Activated CD8-positive, alpha-beta memory T cell treated with anti-CD3 and anti-CD28 coated beads for 1 hour (primary cell): ENCODE data around the gene ZDHHC16.
A peak's percentile ranks its signal among the peaks of the same experiment; 100 is the strongest.
"Not testable (repeated sequence)": the region's sequence is repeated elsewhere in the genome, so short reads cannot be mapped to it uniquely, and the experiment has no call there.

Experiments used
- DNase-seq, 2 donors: peaks; one replicate each; pipeline ENCODE4 v3.0.0-alpha.2; 2020; ENCODE audit warnings: low read depth in 1 of 2; ENCODE audit errors: extremely low read depth in 1 of 2

Gene ZDHHC16

DNA sequence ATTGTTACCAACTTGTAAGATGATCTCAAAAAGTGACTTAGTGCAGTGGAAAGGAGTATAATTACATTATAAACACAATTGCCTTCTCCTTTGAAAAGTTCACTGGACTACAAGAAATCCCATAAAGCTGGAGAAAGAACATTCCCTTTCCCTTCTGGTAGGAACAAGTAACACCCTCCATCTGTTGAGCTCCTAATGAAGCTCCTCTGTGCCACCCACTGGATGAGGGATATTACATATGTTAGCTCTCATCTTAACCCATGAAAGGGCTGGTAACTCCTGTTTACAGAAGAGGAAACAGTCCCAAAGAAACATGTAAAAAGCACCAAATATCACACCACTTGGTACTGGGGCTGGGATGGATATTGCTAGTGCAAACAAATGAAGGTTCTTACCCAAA lies 11.9 kb upstream of the ZDHHC16 start:
- DNase-seq, result no peak

DNA sequence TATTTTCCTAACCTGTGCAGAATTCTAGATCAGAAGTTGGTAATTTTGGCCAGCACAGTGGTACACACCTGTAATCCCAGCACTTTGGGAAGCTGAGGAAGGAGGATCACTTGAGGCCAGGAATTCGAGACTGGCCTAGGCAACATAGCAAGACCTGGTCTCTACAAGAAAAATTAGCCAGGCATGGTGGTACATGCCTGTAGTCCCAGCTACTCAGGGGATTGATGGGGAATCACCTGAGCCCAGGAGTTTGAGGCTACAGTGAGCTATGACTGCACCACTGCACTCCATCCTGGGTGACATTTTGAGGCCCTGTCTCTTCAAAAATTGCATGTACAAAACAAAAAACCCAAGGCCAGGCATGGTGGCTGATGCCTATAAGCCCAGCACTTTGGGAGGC lies 11.4 kb upstream of the ZDHHC16 start:
- DNase-seq, result no peak

DNA sequence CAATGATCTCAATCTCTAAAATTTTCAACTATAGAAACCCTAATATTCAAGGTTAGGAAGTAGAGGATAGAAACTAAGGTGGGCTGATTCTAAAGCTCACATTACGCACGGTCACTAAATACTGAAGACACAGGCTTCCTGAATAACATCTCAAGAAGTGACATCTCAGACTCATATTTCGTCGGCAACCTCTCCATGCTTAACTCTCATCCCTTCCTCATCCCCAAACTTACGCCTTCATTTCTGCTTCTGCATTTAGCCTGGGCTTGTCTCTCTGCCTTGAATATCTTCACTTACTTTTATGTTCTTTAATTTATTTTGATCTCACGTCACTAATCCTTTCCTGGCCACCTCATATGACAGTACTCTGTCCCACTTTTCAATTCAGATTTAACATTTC lies 10.8 kb upstream of the ZDHHC16 start:
- no peak for DNase-seq

DNA sequence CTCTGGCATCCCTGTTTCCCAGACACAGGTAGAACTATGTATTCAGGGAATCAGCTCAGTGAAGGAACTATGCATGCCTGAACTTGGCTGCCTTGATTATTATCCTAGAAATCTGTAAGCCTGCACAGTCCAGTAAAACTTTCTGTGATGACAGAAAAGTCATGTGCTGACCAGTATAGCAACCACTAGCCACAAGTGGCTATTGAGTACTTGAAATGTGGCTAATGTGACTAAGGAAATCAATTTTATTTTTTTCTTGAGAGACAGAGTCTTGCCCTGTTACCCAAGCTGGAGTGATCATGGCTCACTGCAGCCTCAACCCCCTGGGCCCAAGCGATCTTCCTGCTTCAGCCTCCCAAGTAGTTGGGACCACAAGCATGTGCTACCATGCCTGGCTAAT lies 3.7 kb upstream of the ZDHHC16 start:
- DNase-seq, result no peak

DNA sequence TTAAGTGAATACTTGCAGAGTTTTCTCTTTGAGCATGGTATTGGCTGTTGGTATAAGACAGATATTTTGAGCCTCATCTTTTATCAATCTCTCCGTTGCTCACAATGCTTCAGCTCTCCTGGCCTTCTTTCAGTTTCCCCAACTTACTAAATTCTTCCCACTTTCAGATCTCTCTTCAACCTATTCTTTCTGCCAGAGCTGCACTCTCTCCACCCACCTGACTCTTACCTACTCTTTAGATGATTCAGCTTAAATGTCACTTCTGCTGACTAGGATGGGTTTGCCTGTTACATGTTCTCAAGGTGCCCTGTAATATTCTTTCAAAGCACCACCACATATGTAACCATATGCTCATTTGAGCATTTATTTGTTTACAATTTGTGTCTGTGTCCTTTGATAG lies 1.8 kb upstream of the ZDHHC16 start:
- no peak for DNase-seq

DNA sequence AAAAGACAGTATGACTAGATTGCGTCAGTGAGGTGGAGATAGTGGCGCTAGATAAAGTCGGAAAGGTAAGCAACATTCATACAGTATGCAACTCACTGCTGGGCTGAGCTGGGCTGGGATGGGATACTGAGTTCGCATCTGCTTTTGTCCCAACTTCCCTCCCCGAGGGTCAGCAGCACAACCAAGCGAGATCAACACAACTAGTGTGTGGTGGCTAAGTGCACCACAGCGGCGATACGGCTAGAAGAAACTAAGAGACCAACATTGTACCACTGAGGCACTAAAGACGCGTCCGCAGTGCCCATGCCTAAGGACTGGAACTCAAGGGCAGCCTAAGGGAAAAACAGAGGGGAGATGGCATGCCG lies 636 bp upstream of the ZDHHC16 start:
- no peak for DNase-seq

DNA sequence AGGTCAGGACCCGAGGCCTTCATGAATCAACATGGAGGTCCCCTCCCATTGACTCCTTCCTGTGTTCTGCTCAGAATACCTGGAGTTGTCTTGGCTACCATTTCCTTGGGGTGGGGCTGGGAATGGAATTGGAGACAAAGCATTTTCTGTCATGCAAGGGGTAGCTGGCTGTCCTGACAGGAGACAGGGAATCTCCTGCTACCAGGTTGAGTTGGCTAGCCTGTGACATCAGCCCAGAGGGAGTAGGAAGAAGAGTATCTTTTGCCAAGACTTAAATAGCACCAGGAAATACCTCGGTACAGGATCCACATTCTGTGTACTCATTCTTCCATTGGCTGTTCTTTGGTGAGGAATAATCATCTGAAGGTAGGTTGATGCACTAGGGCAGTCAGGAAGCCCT lies 4.9 kb downstream of the ZDHHC16 start:
- DNase-seq, result no peak

DNA sequence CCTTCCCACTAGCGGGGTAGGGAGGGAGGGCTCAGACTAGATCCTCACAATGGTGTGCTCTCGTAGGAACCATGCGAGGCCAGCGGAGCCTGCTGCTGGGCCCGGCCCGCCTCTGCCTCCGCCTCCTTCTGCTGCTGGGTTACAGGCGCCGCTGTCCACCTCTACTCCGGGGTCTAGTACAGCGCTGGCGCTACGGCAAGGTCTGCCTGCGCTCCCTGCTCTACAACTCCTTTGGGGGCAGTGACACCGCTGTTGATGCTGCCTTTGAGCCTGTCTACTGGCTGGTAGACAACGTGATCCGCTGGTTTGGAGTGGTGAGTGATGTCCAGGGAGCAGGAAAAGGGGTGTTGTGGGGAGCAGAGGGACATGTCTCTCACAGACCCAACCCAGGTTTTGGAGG lies 5.6 kb downstream of the ZDHHC16 start:
- no peak for DNase-seq

DNA sequence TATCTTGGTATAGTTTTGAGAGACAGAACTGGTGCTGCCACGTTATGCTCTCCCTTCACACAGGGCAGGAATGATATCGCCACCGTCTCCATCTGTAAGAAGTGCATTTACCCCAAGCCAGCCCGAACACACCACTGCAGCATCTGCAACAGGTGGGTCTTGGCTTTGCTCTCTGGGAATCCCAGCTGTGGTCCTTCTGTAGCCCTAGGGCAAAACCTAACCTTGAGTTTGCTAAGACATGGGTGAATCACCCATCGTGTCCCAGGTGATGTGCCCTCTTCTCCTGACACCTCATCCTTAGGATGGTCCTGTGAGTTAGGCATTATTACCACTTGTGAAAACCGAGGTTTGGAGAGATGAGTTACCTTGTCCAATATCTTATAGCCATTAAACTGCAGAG lies 6.4 kb downstream of the ZDHHC16 start:
- no peak for DNase-seq

DNA sequence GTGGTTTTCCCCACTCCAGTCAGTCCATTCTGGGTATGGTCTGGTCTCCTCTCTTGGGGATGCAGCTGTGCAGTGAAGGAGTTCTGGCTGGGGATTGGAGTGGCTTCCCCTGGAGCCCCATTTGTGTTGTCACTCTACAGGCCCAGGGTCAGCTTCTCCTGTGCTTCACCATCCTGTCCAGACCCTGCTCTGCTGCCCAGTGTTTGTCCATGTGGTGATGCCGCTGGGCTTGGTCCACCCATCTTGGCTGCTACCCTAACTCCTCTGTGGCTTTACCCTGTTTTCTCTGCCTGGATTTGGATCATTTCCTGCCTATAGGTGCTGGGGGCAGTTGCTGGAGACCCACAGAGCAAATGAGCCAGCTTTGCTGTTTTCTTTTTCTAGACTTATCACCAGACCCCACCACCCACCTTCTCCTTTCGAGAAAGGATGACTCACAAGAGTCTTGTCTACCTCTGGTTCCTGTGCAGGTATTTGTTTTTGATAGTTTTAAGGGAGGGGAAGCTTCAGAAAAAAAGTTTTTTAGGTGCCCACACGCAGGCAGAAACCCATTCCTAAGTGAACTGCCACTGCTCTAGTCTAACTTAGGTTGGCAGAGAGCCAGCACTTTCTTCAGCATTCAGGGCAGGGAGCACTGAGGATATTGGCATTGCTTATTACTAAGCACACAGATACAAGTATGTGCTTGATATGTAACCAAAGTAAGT lies 8.5 kb downstream of the ZDHHC16 start:
- DNase-seq, result no peak

DNA sequence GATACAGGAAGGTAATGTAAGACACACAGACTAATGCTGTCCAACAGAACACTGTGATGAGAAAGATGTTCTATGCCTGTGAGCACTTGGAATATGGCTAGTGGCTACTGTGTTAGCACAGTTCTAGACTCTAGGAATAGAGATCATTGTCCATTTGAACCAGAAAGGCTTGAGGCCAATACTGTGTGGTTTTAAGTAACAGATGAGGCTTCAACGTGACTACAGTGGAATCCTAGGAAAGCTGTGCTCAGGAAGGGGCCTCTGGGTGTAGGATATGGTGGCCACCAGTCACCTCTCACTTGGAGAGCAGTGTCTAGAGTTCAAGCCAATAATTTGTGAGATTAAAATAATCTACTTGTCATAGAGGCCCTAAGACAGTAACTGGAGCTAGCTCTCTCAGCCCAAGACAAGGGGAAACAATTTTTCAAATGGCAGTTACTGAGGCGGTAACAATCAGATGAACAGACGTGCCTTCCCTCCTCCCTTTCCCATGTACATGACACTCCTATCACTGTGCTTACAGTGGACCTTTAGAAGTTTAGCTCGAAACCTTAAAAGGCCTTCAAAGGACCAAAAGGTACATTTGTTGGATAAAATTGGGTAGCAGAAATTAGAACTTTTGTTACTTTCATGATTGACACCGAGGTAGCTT lies 10.2 kb downstream of the ZDHHC16 start:
- no peak for DNase-seq

DNA sequence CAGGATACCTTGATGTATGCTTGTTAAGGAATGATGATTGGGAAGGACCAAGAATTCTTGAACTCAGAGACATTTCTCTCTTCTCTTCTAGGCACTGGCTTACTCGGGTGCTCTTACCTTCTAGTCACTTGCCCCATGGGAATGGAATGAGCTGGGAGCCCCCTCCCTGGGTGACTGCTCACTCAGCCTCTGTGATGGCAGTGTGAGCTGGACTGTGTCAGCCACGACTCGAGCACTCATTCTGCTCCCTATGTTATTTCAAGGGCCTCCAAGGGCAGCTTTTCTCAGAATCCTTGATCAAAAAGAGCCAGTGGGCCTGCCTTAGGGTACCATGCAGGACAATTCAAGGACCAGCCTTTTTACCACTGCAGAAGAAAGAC lies 10.7 kb downstream of the ZDHHC16 start:
- no peak for DNase-seq

DNA sequence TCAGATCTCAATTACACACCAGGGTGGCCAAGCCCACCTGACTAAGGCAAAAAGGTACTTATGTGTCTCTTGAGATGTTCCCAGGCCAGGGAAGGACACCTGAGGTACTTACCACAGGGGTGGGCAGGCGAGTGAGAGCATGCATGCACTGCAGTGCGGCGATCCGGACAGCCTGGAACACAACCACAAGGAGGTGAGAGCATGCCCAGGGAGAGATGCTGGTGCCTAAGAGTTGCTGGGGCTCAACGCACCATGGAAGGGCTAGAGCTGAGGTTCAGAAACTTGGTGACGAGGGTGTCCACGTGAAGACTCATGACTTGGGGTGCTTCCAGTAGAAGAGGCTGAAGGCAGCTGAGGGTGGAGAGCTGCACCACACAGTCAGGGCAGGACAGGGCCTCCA lies 13.1 kb downstream of the ZDHHC16 start:
- DNase-seq, result no peak

DNA sequence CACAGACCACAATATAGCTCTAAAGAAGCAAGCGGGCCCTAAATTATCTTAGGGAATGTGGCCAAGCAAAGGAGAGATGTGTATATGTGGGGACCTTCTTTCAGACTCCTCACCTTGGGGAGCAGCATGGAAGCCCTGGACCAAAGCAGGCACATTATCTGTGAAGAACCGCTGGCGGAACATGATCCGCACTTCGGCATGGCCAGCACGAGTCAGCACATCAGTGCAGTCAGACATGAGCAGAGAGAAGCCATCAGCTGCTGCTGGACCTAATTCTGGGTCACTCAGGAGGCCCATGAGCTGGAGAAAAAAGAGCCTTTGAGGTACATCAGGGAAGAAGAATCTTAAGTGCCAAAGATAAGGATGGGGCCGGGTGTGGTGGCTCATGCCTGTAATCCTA lies 14.0 kb downstream of the ZDHHC16 start:
- no peak for DNase-seq

DNA sequence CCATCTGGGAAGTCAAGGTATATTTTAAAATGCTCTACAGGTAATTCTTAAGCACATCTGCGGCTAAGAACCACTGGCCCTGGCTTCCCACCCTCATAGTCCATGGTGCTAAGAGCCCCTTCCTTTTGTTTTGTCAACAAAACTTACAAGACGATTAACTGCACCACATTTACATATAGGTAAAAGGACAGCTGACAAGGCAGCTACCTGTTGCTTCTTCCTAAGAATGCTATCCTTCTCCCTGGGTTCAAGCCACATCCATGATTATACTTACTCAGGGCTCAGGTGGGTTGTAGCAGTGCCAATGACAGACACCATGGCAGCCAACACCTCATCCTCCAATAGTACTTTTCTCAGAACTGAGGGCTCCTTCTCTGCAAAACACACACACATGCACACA lies 16.3 kb downstream of the ZDHHC16 start:
- no peak for DNase-seq

DNA sequence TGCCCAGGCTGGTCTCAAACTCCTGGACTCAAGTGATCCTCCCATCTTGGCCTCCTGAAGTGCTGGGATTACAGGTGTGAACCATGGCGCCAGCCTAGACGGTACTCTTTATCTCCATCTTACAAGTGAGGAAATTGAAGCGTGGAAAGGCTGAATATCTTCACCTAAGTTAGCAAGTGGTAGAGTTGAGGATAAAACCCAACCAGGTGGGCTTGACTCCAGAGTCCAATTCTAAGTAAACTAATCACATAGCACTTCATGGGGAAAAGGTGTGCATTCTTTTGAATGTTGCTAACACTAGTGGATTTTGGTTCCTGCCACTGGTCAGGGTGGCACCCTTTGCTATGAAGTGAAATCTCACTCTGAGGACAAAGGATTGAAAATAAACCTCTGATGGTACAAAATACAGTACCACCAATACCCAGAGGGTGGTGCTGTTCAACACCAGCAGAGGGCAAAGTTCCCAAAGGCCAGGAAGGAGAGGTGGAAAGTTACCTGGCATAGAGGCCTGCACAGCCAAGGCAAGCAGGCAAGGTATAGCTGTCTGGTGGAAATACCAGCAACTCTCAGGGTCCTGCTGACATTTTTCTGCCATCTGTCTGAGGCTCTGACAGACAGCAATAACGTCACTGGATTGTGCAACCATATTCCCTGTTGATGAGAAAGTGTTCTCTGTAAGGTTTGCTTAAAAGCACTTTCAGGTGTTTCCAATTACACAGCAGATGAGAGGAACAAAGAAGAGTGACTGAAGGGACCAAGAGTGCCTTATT lies 17.6 kb downstream of the ZDHHC16 start:
- peak in 1 of 2 donors; percentile 3 for DNase-seq

DNA sequence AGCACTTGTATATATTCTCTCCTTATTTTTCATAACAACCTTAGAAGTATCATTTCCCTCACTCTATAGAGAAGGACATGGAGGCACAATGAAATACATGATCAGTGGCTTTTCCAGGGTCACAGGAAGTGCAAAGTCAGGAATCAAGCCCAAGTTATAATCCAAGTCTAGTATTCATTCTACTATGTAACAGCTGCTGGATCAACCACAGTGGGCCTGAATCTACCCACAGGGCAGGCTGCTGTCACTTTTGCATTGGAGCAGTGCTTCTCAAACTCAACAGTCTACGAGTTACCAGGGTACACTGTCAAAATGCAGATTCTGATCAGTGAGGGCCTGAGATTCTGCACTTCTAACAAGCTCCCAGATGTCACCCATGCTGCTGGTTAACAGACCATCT lies 18.3 kb downstream of the ZDHHC16 start:
- DNase-seq, result no peak

DNA sequence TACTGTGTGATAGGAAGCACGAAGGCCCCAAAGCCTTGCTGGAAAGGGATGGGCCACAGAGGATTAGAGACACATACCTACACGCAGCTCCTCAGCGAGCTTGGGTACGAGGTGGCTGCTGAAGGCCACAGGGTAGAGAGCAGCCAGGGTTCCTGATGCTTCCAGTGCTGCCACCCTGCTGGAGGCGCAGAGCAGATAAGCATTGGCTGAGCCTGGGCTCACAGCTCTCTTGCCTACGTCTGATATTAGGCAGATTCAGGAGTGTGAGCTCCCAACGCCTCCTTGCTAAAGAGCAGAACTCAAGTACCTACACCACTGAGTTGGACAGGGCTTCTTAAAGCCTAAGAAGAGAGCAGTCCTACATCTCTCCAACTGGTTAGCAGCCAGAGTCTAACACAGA lies 20.0 kb downstream of the ZDHHC16 start:
- no peak for DNase-seq

DNA sequence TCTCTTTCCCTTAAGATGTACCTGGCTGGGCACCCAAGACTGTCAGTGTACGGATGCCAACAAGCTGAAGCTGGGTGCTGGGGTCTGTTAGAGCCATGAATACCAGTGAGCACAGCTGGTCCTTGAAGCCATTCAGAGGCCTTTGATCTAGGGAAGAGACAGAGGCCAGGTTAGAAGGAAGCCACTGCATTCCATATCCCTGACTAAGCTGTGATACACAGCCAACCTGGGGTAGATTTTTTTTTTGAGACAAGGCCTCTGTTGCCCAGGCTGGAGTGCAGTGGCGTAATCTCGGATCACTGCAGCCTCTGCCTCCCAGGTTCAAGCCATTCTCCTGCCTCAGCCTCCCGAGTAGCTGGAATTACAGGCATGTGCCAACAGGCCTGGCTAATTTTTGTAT lies 20.8 kb downstream of the ZDHHC16 start:
- no peak for DNase-seq

DNA sequence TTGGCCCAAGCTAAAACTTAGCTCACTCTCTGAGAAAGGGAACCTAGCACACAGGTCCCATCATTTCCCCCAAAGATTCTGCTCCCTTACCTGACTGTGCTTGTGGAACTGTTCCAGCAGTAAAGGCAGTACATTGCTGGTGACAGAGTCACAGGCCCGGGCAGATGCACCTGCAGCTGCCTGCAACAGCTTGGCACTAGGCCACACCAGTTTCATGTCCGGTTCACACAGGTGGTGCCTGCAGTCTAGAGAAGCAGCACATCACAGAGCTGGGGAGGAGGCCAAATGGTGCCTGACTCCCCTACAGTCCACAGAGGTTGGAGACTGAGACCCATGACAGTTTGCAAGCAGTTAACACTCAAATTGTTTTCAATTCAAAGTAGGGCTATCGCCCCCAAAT lies 22.2 kb downstream of the ZDHHC16 start:
- DNase-seq, result no peak

DNA sequence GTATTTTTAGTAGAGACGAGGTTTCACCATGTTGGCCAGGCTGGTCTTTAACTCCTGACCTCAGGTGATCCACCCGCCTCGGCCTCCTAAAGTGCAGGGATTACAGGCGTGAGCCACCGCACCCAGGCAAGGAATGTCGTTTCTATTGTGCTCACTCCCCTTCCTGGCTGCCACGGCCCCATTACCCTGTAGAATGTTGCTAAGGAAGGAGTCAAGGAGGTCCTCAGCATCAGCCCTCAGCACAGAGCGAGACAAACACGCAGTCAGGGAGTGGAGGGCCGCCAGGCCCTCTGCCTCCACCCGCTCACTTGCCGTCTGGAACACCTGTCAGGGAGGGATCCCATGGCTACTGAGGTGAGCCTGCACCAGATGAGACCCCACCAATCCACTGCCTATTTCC lies 22.8 kb downstream of the ZDHHC16 start:
- DNase-seq, result not testable (repeated sequence)

DNA sequence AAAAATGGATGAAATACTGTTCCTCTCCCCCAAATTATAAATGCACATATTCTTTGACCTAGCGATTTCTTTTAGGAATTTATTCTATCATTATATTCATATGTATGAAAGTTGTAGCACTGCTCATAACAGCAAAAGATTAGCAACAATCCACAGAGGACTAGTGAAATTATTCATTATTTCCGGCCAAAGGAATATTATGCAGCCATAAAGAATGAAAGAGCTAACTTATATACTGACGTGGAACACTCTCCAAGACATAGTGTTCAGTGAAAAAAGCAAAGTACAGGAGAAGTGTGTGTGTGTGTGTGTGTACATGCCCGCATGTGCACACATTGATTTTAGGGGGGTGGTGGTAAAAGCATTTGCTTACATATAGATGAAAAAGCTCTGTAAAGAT lies 28.9 kb downstream of the ZDHHC16 start:
- no peak for DNase-seq
